Hepatocyte (in vitro differentiated cells): ENCODE data around the gene BPIFB2. TPM values are rescaled to one million over a fixed set of nuclear protein-coding genes. Genes with fewer than 3 reads are reported as not detected.

Experiments
- DNase-seq: peaks from one replicate; pipeline ENCODE4 v3.0.0-alpha.2; 2016; ENCODE audit warnings: low spot score
- H2AFZ ChIP-seq: fragments of 200-600 bp; sonication (generic); 2 replicates; pipeline ENCODE4 v1.6.0; 2016; ENCODE audit warnings: antibody characterized with exemption, mild to moderate bottlenecking
- H3K27ac ChIP-seq: fragments of 200-600 bp; sonication (generic); 2 replicates; pipeline ENCODE4 v1.5.1; 2016; ENCODE audit warnings: mild to moderate bottlenecking
- H3K27me3 ChIP-seq: fragments of 200-600 bp; sonication (generic); 2 replicates; pipeline ENCODE4 v1.6.1; 2016
- H3K36me3 ChIP-seq: fragments of 200-600 bp; sonication (generic); replicated peaks from 2 replicates; pipeline ENCODE4 v1.5.1; 2016; ENCODE audit warnings: low read depth; ENCODE audit not compliant: insufficient read depth
- H3K4me1 ChIP-seq: fragments of 200-600 bp; sonication (generic); 2 replicates; pipeline ENCODE4 v1.5.1; 2016; ENCODE audit warnings: mild to moderate bottlenecking, moderate library complexity; ENCODE audit not compliant: insufficient read depth
- H3K4me2 ChIP-seq: fragments of 200-600 bp; sonication (generic); 2 replicates; pipeline ENCODE4 v1.6.0; 2016
- H3K4me3 ChIP-seq: fragments of 200-600 bp; sonication (generic); 2 replicates; pipeline ENCODE4 v1.5.1; 2016; ENCODE audit warnings: mild to moderate bottlenecking
- H3K79me2 ChIP-seq: fragments of 200-600 bp; sonication (generic); 2 replicates; pipeline ENCODE4 v1.6.0; 2017; ENCODE audit warnings: mild to moderate bottlenecking
- H3K9me2 ChIP-seq: fragments of 200-600 bp; sonication (generic); replicated peaks from 2 replicates; pipeline ENCODE4 v1.6.0; 2017; ENCODE audit warnings: mild to moderate bottlenecking; ENCODE audit not compliant: insufficient read depth
- H3K9me3 ChIP-seq: fragments of 200-600 bp; sonication (generic); 2 replicates; pipeline ENCODE4 v1.5.1; 2016; ENCODE audit warnings: low read depth, mild to moderate bottlenecking
- H4K20me1 ChIP-seq: fragments of 200-600 bp; sonication (generic); 2 replicates; pipeline ENCODE4 v1.6.0; 2016; ENCODE audit warnings: mild to moderate bottlenecking; ENCODE audit not compliant: insufficient read depth, poor library complexity, severe bottlenecking
- EZH2 ChIP-seq: fragments of 200-600 bp; sonication (generic); IDR thresholded peaks from 2 replicates; pipeline ENCODE4 v1.6.1; 2016; ENCODE audit warnings: antibody characterized with exemption, mild to moderate bottlenecking, borderline replicate concordance
- EZH2phosphoT487 ChIP-seq: fragments of 200-600 bp; sonication (generic); IDR thresholded peaks from one replicate; pipeline ENCODE4 v1.6.1; 2018; ENCODE audit warnings: antibody characterized with exemption, mild to moderate bottlenecking, low read depth, moderate library complexity; ENCODE audit not compliant: unreplicated experiment, severe bottlenecking
- WGBS: methylation state at CpG from one replicate; pipeline ENCODE4 v1.1.6; 2016; ENCODE audit warnings: low lambda C conversion rate; ENCODE audit errors: missing lambda C conversion rate; 5-methylcytosine and 5-hydroxymethylcytosine counted together
- polyA plus RNA-seq: library from polyadenylated mRNA; unstranded; fragments of >200 nt; fragmentation: Nextera tagmentation; extraction: Ambion mirVana; gene quantifications from 2 replicates; pipeline ENCODE4 v1.2.1, GENCODE V29; 2016
- total RNA-seq: library from RNA; depleted of rRNA; stranded (reverse); fragments of >200 nt; gene quantifications from 2 replicates; pipeline ENCODE4 v1.2.3, GENCODE V29; 2014
- TF ChIP-seq, protein P1 (sequence below): fragments of 200-600 bp; sonication (generic); IDR thresholded peaks from 2 replicates; pipeline ENCODE4 v1.5.1; 2016; ENCODE audit warnings: antibody characterized with exemption, mild to moderate bottlenecking; ENCODE audit not compliant: poor library complexity

BPIFB2 gene
- total and polyA plus RNA-seq, 2 experiments from 2014 or later, result 0.30 to 0.70 TPM

DNA sequence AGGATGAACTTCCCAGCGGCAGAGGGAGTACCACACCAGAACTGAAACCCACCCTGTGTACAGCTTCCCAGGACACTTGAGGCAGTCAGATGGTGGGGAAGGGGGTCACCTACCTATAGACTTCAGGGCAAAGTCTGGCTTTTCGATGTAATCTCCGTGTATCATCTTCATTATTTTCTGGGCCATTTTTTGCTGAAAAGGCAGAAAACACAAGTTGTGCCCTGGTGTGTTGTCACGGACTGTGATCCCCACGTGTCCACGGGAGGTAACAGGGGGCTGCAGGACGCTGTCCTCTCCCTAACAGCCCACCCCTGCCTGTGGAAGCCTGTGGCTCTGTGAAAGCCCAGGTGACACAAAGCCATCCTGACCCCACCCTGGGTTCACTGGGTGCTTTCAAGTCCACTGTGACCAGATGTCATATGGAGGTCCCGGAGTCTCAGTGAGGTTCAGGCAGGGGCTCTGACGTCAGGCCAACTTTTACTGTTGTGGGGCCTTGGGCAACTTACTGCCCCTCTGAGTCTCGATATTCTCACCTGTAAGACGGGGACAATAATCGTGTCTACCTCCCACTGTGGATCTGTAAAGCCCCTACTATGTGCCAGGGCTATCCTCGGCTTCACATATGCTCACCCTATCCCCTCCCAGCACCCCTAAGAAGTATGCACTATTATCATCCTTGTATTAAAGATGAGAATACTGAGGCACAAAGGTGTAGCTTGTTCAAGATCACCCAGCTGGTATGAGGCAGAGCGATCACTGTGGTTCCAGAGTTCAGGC lies 17.8 kb upstream of the BPIFB2 start:
- Histone ChIP-seq H4K20me1 (no peaks in the 10 kb centered on the region), H3K9me3 (no peaks in the 10 kb centered on the region), H3K27me3 (peaks cover 6% of the 10 kb centered on the region), H3K79me2 (no peaks in the 10 kb centered on the region), H3K4me3 (no peak overlapping the region), H3K36me3 (no peaks in the 10 kb centered on the region), H3K4me1 (no peaks in the 10 kb centered on the region), H3K4me2 (no peak overlapping the region), H3K9me2 (no peaks in the 10 kb centered on the region), H2AFZ (no peak overlapping the region), H3K27ac (no peak overlapping the region)
- WGBS, result 89% methylated on average over 14 of the region's 14 CpGs
- TF ChIP-seq, protein P1, sequence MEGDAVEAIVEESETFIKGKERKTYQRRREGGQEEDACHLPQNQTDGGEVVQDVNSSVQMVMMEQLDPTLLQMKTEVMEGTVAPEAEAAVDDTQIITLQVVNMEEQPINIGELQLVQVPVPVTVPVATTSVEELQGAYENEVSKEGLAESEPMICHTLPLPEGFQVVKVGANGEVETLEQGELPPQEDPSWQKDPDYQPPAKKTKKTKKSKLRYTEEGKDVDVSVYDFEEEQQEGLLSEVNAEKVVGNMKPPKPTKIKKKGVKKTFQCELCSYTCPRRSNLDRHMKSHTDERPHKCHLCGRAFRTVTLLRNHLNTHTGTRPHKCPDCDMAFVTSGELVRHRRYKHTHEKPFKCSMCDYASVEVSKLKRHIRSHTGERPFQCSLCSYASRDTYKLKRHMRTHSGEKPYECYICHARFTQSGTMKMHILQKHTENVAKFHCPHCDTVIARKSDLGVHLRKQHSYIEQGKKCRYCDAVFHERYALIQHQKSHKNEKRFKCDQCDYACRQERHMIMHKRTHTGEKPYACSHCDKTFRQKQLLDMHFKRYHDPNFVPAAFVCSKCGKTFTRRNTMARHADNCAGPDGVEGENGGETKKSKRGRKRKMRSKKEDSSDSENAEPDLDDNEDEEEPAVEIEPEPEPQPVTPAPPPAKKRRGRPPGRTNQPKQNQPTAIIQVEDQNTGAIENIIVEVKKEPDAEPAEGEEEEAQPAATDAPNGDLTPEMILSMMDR, result no peak
- TF ChIP-seq EZH2phosphoT487 (no peak), EZH2 (no peak)
- DNase-seq, result no peak

DNA sequence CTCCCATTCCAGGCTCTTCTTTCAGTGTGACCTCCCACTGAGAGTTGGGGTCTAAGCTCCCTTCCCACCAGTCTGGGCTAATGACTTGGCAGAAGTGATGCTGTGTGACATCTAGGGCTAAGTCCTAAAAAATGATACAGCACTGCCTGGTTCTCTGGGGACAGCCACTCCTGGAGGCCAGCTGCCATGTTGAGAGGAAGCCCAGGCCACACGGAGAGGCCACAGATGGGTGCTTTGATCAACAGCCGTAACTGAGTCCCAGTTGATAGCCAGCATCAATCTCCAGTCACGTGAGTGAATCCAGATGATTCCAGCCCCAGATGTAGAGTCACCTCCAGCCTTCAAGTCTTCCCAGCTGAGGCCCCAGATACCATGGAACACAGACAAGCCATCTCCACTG lies 17.1 kb upstream of the BPIFB2 start:
- no peaks in the 10 kb centered on the region for H4K20me1 ChIP-seq
- H3K79me2 ChIP-seq, result no peaks in the 10 kb centered on the region
- no peak overlapping the region for H3K4me3 ChIP-seq
- no peak overlapping the region for H2AFZ ChIP-seq
- H3K27ac ChIP-seq, result no peak overlapping the region
- H3K36me3 ChIP-seq, result no peaks in the 10 kb centered on the region
- TF ChIP-seq EZH2 (no peak), EZH2phosphoT487 (no peak)
- TF ChIP-seq, protein P1, result no peak
- no peak for DNase-seq
- no peak overlapping the region for H3K4me2 ChIP-seq
- no peaks in the 10 kb centered on the region for H3K9me3 ChIP-seq
- no peaks in the 10 kb centered on the region for H3K9me2 ChIP-seq
- WGBS, result 60% methylated on average over 3 of the region's 3 CpGs
- H3K27me3 ChIP-seq, result peaks cover 6% of the 10 kb centered on the region
- H3K4me1 ChIP-seq, result no peaks in the 10 kb centered on the region

DNA sequence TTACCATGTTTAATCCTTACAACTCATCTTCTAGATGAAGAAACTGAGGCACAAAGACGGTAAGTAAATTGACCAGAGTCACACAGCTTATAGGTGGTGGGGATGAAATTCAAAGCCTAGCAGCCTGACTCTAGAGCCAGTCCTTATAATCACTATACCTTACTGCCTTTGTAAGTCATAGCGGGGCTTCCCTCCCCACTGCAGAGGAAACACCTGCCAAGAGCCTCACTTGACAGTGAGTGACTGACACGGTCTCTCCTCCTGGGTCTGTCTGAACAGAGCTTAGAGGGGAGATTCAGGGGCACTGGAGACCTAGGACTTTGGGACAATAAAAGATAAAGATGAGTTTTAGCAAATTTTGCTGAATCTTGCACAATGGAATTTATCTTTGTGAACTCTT lies 16.1 kb upstream of the BPIFB2 start:
- H3K79me2 ChIP-seq, result no peaks in the 10 kb centered on the region
- H3K9me3 ChIP-seq, result no peaks in the 10 kb centered on the region
- H3K27me3 ChIP-seq, result peaks cover 6% of the 10 kb centered on the region
- 78% methylated on average over 3 of the region's 3 CpGs for WGBS
- H3K9me2 ChIP-seq, result no peaks in the 10 kb centered on the region
- no peak overlapping the region for H2AFZ ChIP-seq
- TF ChIP-seq EZH2 (no peak), EZH2phosphoT487 (no peak)
- TF ChIP-seq, protein P1, result no peak
- no peak overlapping the region for H3K27ac ChIP-seq
- no peaks in the 10 kb centered on the region for H3K4me1 ChIP-seq
- no peaks in the 10 kb centered on the region for H4K20me1 ChIP-seq
- no peak overlapping the region for H3K4me3 ChIP-seq
- H3K4me2 ChIP-seq, result no peak overlapping the region
- DNase-seq, result no peak
- H3K36me3 ChIP-seq, result no peaks in the 10 kb centered on the region
